Middle frontal gyrus (tissue), 1 donor: ENCODE results near the gene ZDHHC19.
"Not testable (repeated sequence)": the region's sequence is repeated elsewhere in the genome, so short reads cannot be mapped to it uniquely, and the experiment has no call there.

Source experiments
- DNase-seq: peaks from one replicate; pipeline ENCODE4 v3.0.0-alpha.2; 2015; ENCODE audit warnings: low spot score; ENCODE audit errors: extremely low spot score

ZDHHC19 gene

DNA sequence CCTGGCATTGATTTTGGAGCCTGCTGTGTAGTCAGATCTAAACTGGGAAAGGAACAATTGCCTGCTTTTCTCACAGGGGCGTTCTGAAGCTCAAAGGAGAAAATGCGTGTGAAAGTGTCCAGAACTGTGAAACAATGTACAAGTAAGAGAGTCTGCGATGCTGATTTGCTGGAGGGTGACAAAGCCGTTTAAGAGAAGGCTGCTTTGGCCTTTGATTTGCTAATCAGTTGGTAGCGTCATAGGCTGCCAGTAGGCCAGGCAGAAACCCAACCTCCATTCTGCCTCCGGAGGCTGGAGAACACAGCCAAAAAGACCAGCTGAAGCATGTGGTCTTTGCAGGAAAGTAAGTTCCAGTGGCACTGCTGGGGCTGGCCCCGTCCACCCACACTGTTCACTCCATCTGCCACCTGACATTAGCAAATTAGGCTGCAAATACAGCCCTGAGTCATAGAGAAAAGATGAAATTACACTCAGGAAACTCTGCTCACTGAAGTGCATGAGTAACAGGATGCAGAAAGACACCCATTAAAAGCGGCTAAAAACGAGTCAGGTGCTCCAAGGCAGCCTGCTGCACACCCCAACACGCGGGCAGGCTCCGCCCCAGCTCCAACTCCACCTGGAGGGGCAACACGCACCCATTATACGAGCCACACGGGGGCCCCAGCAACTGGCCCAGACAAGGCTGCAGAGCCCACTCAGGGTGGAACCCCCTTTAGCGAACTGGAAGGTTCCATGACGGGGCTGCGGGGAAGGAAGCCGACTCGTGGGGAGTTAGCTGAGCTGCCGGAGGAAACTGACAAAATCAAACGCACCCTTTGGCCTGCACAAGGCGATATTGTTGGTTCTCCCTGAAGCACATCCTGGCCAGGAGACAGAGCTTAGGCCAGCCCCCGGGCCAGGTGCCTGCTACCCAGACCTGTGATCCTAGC, 31.6 kb downstream of the ZDHHC19 start:
- peak; percentile 79 for DNase-seq

DNA sequence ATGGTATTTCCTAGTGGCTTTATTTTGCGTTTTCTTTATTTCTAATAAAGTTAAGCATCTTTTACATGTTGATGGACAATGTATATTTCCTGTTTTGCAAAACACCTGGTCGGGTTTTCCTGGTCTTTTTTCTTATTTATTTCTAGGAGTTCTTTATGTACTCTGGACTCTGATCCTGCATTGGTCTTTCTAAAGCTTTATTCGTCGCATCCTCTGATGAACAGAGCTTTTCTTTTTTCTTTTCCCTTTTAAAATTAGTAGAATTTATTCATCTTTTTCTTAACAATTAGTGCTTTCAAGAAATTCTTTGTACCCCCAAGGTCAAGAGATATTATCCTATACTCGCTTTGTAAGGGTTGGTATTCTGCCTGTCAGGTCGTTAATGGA, 32.2 kb downstream of the ZDHHC19 start:
- DNase-seq = no peak

DNA sequence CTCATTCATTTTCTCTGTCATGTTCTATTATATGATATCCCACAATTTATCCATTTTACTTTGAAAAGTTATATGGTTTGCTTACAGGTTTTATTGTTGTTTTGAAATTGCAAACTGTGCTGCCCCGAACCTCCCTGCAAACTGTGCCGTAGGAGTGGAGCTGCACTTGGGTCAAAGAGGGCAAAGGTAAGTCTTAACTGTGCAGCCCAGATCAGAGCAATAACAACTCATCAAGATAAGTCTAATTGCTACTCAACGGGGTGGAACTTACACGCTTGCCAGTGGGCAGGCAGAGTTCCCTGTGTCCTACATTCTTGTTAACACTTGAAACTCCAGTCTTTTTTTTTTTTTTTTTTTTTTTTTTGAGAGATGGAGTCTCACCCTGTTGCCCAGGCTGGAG, 33.2 kb downstream of the ZDHHC19 start:
- no peak for DNase-seq

DNA sequence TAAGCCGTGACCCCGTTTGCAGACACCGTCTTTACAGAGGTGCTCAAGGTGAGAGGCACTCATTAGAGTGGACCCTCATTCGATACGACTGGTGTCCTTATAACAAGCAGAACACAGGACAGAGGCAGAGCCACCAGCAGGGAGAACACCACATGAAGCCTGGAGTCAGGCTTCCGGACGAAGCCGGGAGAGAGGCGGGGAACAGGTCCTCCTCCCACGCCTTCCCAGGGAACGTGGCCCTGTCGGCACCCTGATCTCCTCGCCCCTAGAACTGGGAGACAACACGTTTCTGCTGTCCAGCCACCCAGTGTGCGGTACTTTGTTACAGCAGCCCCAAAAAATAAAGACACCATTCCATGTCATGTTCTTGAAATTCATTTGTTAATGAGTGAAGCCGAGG, 33.6 kb downstream of the ZDHHC19 start:
- no peak for DNase-seq

DNA sequence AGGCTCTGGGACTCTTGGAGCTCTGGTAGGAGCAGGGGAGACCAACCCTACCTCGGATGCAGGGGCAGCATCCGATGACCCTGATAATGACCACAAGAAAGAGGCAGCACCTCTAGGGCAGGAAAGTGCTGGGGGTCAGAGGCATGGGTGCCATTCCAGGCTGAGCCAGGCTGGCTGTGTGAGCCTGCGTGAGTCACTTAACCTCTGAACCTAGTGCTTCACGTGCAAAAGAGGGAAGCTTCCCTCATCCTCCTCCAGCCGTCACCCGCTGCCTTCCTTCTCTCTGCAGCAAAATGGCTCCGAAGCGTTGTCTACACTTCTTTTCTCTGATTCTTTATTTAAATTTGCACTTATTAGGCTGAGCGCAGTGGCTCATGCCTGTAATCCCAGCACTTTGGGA, 35.5 kb downstream of the ZDHHC19 start:
- DNase-seq = no peak

DNA sequence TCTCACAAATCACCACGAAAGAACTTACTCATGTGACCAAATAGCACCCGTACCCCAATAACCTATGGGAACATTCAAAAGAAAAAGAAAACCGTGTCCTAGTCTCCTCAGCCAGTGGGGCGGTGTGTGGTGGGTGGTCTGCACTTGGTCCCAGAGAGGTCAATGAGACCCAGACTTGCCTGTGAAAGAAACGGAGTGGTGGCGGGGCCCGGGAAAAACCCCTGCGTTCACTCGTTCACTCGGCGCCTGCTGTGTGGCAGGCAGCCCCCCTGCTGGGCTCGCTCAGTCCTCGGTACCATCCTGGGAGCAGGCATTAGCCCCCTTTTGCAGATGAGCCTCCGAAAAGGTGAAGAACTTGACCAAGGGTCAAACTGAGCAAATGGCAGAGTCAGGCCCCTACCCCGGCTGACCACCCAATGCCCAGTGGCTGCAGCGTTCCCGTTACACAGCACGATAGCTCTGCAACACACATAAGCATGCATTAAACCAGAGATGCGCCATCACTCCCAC, 36.0 kb downstream of the ZDHHC19 start:
- DNase-seq = no peak

DNA sequence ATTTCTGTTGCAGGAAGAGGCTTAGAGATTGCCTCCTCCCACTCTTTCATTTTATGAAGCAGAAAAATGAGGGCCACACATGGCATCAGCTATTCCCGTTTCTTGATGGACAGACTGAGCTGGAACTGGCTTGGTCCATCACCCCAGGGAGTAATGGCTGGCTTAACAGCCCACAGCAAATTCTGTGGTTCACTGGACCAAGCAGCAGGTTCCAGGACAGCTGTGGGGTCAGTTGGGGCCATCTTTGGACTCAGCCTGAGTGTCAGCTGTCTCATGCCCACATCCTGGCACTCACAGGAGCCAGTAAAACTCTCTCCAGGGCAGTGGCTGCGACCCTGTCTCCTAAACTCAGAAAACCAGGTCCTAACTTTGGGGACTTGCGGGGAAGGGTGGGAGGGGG, 36.5 kb downstream of the ZDHHC19 start:
- no peak for DNase-seq

DNA sequence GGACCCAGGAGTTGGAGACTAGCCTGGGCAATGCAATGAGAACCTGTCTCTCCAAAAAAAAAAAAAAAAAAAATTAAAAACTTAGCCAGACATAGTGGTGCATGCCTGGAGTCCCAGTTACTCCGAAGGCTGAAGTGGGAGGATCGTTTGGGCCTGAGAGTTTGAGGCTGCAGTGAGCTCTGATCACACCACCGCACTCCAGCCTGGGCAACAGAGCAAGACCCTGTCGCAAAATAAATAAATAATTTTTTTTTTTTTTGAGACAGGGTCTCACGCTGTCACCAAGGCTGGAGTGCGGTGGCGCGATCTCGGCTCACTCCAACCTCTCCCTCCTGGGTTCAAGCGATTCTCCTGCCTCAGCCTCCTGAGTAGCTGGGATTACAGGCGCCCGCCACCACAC, 40.9 kb downstream of the ZDHHC19 start:
- not testable (repeated sequence) for DNase-seq

DNA sequence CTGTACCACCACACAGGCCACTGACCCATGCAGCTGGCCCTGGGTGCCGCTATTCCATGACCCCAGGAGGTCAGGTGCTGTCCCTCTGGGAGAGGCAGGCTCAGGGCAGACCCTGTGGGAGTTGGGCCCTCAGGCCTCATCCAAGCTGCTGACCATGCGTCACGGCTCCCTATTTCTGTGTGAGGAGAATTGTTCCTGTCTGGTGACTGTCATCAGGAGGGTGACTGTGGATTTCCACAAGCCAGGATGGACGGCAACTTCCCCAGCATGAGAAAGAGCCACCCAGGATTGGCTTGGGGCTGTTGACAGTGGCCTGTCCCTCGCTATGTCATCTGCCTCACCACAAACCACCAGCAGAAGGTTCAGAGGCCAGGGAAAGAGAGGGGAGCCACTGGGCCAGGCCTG, 41.4 kb downstream of the ZDHHC19 start:
- DNase-seq = no peak

DNA sequence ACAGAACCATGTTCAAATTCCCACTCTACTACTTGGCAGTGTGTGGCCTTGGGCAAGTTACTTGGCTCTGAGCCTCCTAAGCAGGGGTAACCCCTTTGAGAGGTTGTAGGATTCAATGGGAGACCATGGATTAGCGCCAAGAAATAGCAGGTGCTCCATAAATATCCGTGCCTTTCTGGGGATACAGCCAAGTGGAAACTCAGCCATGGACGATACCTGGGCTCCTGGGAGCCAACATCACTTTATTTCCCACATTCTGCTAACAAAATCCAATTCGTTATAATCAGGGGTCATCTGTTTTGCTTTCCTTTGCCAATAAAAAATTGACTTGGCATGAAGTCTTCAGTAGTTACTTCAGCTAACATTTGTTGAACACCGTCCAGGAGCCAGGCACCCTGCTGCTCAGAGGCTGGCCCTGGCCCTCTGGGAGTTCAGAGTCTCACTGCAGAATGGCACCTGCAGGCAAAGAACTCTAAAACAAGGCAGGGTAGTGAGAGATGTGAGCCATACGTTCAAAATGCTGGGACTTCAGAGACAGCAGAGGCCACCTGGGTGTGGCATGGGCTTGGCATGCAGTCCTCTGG, 42.3 kb downstream of the ZDHHC19 start:
- DNase-seq = no peak

DNA sequence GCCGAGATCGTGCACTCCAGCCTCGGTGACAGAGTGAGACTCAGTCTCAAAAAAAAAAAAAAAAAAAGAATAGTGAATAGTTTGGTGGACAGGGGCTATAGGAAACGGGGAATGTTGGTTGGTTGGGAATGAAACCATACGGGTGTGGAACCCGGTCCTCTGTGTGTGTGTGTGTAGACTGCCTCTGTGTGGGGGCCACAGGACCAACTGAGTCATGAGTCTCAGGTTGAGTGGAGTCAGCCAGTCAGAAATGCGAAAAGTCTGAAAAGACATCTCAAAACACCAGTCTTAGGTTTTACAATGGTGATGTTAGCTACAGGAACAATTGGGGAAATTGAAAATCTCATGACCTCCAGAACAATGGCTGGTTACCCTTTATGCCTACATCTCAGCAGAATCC, 44.5 kb downstream of the ZDHHC19 start:
- no peak for DNase-seq

DNA sequence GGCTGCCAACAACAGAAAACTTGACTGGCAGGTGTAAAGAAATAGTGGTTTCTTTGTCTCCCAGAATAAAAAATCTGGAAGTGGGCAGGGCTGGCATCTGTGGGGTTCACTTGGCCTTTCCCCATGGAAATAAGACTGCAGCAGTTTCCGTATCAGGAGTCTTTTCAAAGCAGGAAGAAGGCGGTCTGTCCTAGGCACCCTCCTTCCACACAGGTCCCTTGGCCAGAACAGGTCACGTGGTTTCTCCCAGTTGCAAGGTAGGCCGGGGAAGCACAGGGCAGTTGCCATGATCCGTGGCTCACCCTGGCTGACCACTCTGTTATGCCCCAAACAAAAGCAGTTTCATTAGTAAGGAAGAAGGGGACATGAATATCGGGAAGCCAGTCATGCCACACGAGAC, 45.4 kb downstream of the ZDHHC19 start:
- DNase-seq = no peak

DNA sequence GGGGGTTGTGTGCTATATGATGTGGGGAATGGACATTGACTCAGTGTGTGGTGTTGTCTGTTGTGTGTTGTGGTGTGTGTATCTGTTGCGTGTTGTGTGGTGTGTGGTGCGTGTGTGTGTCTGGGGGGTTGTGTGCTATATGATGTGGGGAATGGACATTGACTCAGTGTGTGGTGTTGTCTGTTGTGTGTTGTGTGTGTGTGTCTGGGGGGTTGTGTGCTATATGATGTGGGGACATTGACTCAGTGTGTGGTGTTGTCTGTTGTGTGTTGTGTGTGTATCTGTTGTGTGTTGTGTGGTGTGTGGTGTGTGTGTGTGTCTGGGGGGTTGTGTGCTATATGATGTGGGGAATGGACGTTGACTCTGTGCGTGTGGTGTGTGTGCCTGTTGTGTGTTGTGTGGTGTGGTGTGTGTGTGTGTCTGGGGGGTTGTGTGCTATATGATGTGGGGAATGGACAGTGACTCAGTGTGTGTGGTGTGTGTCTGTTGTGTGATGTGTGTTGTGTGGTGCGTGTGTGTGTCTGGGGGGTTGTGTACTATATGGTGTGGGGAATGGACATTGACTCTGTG, 46.1 kb downstream of the ZDHHC19 start:
- DNase-seq = not testable (repeated sequence)

DNA sequence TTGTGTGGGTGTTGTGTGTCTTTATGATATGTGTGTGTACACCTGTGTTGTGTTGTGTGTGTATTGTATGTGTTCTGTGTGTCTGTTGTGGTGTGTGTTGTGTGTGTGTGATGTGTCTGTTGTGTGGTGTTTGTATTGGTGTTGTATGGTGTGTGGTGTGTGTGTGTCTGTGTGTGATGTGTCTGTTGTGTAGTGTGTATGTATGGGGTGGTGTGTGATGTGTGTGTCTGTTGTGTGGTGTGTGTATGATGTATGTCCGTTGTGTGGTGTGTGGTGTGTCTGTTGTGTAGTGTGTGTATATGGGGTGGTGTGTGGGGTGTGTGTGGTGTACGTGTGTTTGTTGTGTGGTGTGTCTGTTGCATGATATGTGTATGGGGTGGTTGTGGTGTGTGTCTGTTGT, 46.6 kb downstream of the ZDHHC19 start:
- no peak for DNase-seq

DNA sequence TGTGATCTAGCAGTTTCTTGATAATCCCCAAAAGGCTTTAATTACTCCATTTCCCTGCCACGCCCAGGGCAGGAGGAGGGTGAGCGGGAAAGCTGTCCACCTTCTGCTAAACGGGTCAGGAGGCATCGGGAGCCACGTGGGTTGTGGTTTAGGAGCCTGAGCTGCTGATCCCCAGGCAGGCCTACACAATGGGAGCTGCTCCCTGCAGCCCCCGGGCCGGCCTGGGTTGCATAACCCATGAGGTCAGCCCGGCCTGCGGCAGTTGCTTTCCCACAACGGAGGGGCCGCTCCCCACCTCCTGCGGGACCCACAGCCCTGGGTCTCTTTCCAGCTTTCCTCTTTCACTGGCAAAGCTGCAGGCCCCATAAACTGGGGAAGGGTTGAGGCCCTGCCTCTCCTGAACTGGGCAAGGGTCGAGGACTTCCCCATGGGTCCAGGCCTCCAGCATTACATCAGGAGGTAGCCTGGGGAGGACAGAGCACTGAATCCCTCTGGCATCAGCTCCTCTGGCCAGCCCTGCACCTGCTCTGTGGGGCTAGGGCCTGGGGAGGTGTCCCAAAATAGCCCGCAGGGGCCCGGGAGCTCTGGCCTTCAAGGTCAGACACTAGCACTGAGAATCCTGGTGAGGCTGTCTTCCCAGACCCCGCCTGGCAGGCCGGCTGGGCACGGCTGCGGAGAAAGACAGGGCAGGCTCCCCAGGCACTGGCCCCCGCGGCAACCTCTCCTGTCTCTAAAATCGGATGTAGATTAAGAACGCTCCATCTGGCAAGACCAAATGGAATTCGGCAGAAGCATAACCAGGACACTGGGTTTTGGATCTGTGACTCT, 47.3 kb downstream of the ZDHHC19 start:
- DNase-seq = no peak

DNA sequence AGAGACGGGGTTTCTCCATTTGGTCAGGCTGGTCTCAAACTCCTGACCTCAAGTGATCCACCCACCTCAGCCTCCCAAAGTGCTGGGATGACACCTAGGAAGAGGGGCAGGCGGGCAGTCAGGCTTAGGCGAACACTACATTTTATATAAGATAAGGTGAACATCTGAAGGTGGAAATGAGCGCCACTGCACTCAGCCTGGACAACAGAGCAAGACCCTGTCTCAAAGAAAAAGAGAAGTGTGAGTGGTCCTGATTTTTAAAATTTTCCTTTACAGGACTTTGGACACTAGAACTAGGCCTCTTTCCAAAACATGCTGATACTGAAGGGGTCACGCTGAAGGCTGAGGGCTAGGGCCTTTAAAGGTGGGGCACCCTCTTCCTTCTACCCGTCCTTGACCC, 48.0 kb downstream of the ZDHHC19 start:
- no peak for DNase-seq

DNA sequence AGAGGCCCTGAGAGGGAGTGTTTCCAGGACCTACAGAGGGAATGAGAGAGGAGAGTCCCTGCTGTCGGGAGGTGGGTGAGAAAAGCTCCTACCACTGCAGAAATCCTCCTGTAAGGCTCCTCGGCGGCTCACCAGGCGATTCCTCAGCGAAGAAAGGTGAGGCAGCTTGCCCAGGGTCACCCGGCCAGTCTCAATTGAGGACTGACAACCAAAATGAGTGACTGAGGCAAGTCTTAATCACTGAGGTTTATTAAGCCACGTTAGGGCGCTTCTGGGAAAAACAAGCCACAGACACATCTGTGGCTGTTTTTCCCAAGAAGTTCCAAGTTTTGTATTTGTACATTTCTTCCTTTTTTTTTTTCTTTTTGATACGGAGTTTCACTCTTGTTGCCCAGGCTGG, 48.5 kb downstream of the ZDHHC19 start:
- no peak for DNase-seq

DNA sequence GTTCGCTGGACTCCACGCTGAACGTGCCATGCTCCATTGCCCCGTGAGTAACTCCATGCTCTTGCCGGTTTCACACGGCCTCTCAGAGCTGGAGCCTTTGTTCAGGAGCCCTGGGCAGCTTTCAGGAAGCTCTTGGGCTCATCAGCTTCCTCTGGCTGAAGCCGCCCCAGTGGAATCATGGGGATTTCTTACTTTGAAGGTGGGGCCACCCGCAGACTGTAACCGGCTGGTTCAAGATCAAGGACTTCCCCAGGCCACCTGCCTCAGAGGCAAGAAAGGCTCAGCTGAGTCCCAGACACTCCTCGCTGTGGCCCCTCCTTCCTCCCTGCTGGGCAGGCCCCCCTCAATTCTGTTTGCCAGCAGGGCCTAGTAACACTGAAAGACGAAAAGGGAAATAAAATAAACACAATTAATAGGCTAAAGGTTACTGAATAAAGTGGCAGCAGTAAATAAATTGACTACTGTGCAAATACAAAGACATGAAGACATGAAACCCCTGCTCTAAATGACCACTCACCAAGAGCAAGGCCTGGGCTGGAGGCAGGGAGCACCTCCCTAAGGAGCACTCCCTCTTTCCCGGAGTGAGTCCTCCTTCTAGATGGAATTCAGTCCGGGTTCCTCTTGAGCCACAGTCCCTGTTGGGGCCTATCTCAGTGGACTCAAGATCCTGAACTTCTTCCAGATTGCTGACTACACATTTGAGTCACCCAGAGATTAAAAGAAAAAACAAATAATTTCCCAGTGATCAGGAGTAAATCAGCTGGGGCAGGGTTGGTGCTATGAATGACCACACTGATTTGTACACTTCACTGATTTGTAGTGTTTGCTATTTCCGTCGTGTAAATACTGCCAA, 51.0 kb downstream of the ZDHHC19 start:
- DNase-seq = no peak

DNA sequence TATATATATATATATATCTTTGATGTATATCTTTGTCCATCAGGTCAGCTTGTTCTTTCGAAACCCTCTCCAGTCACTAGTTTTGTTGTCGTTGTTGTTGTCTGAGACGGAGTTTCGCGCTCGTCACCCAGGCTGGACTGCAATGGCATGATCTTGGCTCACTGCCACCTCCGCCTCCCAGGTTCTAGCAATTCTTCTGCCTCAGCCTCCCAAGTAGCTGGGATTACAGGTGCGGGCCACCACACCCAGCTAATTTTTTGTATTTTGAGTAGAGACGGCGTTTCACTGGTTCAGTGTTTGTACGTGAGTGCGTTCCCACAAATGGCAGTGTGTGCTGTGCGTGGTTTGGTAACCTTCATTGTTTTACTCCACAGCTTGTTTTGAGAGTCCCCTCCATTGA, 51.7 kb downstream of the ZDHHC19 start:
- no peak for DNase-seq

DNA sequence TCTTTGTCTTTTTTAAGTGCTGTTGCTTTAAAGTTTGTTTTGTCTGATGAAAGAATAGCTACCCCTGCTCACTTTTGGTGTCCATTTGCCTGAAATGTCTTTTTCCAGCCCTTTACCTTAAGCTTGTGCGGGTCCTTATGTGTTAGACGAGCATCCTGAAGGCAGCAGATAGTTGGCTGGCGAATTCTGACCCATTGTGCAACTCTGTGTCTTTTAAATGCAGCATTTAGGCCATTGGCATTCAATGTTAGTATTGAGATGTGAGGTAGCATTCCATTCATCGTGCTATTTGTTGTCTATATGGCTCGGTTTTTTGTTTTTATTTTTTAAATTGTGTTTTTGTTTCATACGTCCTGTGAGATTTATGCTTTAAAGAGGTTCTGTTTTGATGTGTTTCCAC, 55.0 kb downstream of the ZDHHC19 start:
- no peak for DNase-seq

DNA sequence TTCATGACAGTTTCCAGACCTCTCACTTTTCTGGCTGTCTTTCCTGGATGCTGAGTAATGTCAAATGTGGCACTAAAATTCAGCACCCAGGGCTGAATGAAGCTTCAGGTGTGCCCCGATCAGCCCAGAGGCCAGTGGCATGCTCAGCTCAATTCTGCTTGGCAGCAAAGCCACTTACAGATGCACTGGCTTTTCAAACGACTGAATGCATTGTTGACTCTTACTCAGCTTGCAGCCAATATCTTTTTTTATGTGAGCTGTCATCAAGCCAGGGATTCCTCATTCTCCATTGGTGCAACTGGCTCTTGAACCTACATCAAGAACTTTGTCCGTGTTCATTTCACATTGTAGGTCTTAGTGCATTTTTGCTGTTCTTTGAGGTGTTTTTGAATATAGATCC, 60.7 kb downstream of the ZDHHC19 start:
- DNase-seq = no peak
